Kidney tubule cell (primary cell): ENCODE results near the gene MX2.

Experiments
- DNase-seq: peaks from one replicate; pipeline ENCODE4 v3.0.0-alpha.2; 2018; ENCODE audit warnings: low spot score

Gene MX2

DNA sequence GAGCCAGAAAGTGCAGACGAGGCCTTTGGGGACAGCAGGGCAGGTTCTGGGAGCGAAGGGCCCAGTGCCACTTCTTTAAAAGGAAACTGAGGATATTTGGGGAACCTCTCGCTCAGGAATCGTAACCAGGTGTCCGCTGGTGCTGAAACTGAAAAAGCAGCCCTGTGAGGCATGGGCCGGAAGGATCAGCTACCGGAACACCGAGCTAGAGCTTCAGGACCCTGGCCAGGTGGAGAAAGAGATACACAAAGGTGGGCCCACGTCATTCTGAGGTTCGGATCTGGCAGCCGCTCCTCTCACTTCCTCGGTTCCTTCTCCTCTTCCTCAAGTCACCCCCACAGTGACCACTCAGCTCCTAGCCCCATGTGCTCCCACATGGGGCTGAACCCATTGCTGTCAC lies 18.1 kb downstream of the MX2 start:
- no peak for DNase-seq

DNA sequence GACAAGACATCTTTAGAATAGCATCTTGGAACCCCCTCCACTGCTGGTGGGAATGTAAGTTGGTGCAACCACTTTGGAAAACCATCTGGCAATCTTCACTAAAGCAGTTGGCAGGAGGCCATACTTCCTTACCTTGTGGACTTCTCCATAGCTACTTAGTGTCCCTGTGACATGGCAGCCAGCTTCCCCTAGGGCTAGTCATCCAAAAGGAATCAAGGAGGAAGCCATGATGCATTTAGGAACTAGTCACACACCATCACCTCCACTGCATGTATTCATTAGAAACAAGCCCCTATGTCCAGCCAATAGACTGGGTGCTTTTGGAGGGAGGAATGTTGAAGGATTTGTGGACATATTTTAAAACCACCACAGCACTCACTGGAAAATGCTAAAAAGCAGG lies 19.9 kb downstream of the MX2 start:
- DNase-seq = peak; percentile 75

DNA sequence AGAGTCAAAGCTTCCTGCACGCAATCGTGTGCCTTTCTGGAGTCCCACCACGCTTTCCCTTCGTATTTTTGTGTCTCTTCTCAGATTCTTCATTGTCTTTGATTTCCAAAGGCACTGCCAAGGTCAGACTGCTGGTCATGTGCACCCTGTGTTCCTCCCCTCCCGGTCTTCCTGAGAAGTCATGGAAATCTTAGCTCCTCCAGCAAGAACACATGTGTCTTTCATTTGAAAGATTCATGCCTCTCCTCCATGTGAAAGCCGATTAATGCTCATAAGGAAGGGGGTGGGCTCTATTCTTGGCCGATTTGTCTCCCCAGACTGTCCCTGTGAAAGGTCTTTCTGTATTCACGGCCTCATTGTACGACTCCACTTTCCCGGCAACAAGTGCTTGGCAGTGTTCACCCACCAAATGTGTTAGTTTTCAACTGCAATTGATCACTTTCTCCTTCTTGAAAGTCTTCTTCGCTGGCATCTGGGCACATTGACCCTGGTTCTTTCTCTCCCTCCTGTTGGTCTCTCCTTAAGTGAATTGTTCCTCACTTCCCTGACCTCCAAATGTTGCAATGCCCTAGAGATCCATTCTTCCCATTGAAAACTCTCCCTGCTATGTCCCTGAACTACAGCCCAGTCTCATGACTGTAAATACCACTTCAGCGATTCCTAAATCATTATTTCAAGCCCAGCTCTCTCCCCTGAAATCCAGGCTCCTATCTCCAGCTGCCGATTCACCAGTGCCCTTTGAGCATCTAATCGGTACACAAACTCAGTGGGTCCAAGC lies 25.4 kb downstream of the MX2 start:
- DNase-seq = no peak

DNA sequence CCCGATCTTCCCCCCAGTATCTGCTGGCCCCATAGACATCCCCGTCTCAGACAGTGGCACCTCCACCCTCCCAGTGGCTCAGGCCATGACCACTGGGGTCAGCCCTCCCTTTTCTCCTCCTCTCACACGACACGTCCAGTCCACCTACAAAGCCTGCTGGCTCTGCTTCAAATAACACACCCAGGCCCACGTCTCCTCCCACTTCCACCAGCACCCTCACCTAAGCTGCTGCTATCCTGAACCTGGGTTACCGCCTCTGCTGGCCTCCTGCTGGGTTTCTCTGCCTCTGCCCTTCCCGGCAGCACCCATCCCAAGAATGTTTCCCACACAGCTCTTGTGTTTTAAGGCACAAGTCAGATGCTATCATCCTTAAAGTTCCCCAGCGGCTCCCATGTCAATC lies 26.0 kb downstream of the MX2 start:
- no peak for DNase-seq

- no peak for DNase-seq
Measured at GRCh38 chr21:41388259-41388658, 26.4 kb downstream of the MX2 start.

GRCh38 chr21:41390043-41390639 lies 28.3 kb downstream of the MX2 start:
- DNase-seq = no peak

DNA sequence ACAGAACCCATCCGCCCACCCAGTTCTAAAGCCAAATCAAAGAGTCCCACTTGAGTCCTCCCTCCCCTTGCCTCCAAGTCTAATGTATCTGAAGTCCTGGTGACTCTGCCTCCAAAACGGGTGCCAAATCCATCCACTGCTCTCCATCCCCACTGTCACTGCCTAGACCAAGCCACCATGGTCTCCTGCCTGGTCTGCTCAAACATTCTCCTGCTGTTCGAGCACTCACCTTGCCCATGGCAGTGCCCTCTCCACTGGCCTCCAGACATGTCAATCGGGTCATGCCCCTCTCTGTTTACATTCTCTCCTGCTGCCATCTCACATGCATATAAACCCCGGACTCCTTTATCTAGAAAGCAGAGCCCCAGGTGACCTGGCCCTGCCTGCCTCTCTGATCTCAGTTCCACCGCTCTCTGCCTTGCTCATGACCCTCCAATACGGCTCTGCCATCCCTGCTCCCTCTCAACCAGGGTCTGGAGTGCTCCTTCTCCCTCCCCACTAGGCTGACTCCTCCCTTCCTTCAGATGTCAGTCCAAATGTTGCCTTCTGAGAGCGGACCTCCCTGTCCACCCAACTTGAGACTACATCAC lies 32.1 kb downstream of the MX2 start:
- DNase-seq = no peak

GRCh38 chr21:41396558-41397075 lies 34.8 kb downstream of the MX2 start:
- DNase-seq = peak; percentile 12

GRCh38 chr21:41397471-41397891 lies 35.7 kb downstream of the MX2 start:
- peak; percentile 64 for DNase-seq

DNA sequence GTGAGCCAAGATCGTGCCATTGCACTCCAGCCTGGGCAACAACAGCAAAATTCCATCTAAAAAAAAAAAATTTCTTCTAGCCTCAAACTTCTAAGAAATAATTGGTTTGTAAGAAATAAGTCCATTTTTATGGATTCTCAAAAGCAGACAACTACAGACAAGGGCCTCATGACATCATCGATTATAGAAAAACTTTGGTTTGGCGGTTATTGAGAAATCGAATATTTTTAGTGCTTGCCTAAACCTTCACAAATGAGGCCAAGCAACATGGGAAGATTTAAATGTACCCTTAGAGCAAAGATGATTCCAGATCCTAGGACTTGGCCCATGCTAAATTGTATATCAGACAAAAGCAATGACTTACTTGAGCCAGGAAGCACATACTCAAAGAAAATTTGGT lies 36.4 kb downstream of the MX2 start:
- DNase-seq = no peak

DNA sequence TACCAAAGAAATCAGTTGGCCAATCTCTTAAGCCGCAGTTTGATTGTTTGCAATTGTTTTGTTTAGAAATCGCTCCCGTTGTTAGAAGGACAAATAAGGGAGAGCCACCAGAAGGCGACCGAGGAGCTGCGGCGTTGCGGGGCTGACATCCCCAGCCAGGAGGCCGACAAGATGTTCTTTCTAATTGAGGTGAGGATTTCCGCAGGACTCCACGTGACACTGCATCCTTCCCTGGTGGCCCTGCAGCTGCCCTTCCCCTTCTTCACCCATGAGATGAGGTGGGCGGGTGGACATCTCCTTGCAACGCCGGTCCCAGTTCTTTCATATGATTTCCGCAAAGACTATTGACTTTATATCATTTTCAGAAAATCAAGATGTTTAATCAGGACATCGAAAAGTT lies 37.0 kb downstream of the MX2 start:
- no peak for DNase-seq

GRCh38 chr21:41399246-41399800 lies 37.5 kb downstream of the MX2 start:
- no peak for DNase-seq

DNA sequence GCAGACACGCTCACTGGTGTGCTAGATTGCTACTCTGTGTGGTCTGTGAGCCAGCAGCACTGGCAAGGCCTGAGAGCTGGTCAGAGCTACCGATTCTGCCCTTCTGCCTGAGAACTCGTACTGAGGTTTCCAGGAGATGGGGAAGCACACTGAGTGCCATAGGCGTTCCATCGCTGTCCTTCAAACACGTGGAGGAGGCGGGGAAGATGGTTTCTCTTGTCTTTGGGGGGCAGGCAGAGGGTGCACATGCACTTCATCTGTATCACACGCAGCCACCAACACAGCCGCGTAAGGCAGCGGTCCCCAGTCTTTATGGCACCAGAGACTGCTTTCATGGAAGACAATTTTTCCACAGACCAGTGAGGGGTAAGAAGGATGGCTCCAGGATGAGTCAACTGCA lies 40.4 kb downstream of the MX2 start:
- DNase-seq = no peak

- DNase-seq = no peak
Measured at GRCh38 chr21:41402796-41403195, 41.0 kb downstream of the MX2 start.

DNA sequence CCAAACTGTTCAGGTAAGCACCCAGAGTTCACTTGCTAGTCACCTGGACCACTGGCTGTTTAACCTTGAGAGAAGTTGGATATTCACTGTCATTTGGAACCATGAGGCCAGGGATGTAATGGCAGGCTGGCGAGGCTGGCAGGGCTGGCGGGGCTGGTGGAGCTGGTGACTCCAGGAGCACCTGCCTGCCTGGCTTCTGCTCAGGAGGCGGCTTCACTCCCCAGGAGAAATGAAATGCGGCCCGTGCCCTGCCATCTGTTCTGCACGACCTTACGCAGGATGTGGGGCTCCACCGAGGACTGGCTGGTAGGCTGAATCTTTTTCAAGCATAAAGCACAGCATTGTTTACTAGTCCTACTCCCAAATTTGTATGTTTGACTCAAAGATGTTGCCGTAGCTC lies 41.5 kb downstream of the MX2 start:
- DNase-seq = no peak

DNA sequence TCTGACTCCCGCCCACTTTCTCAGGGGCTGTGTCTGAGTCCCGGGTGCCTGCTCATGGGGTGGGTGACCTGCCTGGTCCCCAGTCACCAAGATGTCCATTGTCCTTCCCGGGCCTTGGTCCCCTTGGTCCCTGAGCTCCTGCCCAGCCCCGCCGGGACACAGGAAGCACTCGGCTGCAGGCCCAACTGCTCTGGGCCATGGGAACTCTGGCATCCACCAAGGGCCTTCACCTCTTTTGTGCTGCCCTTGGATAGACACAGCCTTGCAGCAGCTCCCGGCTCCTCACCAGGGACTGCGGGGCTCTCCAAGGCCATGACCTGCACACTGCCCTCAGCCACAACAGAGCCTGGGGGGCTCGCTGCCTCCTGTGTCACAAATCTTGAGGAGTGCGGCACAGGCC lies 42.1 kb downstream of the MX2 start:
- DNase-seq = no peak

DNA sequence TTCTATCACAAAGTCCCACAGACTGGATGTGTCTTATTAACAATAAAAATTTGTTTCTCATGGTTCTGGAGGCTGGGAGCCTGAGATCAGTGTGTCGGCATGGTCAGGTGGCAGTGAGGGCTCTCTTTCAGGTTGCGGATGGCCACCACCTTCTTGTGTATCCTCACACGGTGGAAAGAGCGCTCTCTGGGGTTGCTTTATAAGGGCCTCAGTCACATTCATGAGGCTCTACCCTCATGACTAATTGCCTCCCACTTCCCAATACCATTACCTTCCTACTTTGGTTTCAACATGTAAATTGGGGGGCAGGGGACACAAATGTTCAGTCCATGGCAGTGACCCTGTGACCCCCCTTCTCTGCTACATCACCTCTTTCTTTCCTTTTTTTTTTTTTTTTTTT lies 43.5 kb downstream of the MX2 start:
- DNase-seq = no peak

DNA sequence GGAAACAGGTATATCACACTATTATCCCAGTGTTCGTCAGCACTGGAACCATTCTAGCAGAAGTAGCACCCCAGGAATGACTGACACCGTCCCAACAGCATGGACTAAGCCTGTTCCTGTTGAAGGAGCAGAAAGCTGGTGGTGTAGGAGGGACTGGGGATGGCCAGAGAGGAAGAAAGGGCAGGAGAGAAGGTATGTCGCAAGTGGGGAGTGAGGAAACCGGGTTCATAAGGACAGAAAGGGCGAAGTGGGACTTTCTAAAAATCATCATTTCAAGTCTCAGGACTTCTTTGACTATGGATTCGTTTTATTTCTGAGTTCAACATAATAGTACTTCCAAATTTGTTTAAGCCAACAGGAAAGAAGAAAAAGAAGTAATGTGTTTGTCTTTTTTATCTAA lies 44.5 kb downstream of the MX2 start:
- no peak for DNase-seq

DNA sequence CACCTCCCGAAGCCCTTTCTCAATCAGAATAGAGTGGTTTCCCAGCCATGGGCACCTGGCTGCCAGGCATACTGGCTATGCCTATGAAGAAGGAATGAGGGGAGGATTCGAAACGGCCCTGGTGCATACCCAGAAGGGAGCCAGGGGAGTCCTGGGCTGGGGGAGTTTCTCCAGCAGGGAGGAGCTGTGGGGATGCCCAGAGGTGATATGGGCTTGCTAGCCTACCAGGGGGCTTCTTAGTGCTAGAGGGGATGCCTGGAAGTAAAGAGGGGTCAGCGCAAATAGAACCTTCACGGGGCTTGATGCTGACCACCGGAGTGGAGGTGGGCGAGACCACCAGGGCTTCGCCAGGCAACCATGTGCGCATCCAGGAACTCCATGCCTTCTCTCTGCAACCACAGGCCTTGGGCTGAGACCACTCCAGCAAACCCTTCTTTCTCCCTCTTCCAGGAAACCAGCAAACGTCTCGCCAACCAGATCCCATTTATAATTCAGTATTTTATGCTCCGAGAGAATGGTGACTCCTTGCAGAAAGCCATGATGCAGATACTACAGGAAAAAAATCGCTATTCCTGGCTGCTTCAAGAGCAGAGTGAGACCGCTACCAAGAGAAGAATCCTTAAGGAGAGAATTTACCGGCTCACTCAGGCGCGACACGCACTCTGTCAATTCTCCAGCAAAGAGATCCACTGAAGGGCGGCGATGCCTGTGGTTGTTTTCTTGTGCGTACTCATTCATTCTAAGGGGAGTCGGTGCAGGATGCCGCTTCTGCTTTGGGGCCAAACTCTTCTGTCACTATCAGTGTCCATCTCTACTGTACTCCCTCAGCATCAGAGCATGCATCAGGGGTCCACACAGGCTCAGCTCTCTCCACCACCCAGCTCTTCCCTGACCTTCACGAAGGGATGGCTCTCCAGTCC lies 46.0 kb downstream of the MX2 start:
- no peak for DNase-seq

DNA sequence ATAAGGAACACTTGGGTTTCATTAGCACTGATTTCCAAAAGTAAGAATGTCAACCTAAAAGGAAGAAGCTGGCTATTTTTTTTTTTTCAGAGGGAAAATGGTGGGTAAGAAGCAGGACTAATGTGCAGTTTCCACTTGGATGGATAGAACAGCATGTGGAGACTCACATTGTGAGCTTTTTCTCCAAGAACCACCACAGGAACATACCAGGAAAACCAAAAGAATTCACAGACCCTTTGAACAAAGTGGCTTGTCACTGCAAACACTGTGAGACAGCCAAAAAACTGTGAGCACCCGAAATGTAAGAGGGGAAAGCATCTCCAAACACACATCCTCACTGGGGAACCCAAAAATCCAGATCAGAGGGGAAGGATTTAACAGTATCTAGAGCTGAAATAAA lies 48.5 kb downstream of the MX2 start:
- no peak for DNase-seq

- no peak for DNase-seq
Measured at GRCh38 chr21:41410767-41411448, 49.1 kb downstream of the MX2 start.
